GM23248 (cell line): ENCODE data around the gene CPNE6. TPM values are rescaled to one million over a fixed set of nuclear protein-coding genes. Genes with fewer than 3 reads are reported as not detected.

Source experiments
- DNase-seq: peaks from one replicate; pipeline ENCODE4 v3.0.0-alpha.2; 2015
- H2AFZ ChIP-seq: fragments of 200-600 bp; sonication (generic); 2 replicates; pipeline ENCODE4 v1.6.1; 2016; ENCODE audit warnings: antibody characterized with exemption
- H3F3A ChIP-seq: fragments of 200-600 bp; sonication (generic); 2 replicates; pipeline ENCODE4 v1.6.1; 2016; ENCODE audit warnings: mild to moderate bottlenecking, antibody characterized with exemption, mixed run types; ENCODE audit not compliant: insufficient read depth
- H3K27ac ChIP-seq: fragments of 200-600 bp; sonication (generic); 2 replicates; pipeline ENCODE4 v1.5.1; 2016; ENCODE audit warnings: mild to moderate bottlenecking
- H3K27me3 ChIP-seq: fragments of 200-600 bp; sonication (generic); replicated peaks from 2 replicates; pipeline ENCODE4 v1.6.1; 2016; ENCODE audit warnings: mild to moderate bottlenecking; ENCODE audit not compliant: insufficient read depth
- H3K36me3 ChIP-seq: fragments of 200-600 bp; sonication (generic); 2 replicates; pipeline ENCODE4 v1.6.1; 2016; ENCODE audit warnings: low read depth, mild to moderate bottlenecking
- H3K4me1 ChIP-seq: fragments of 200-600 bp; sonication (generic); 2 replicates; pipeline ENCODE4 v1.6.1; 2016; ENCODE audit warnings: mild to moderate bottlenecking; ENCODE audit not compliant: insufficient read depth
- H3K4me2 ChIP-seq: fragments of 200-600 bp; sonication (generic); one replicate; pipeline ENCODE4 v1.6.1; 2016; ENCODE audit warnings: mild to moderate bottlenecking; ENCODE audit not compliant: unreplicated experiment
- H3K4me3 ChIP-seq: fragments of 200-600 bp; sonication (generic); 2 replicates; pipeline ENCODE4 v1.5.1; 2016; ENCODE audit warnings: mild to moderate bottlenecking
- H3K79me2 ChIP-seq: fragments of 200-600 bp; sonication (generic); 2 replicates; pipeline ENCODE4 v1.6.1; 2016; ENCODE audit warnings: mild to moderate bottlenecking; ENCODE audit not compliant: insufficient read depth
- H3K9ac ChIP-seq: fragments of 200-600 bp; sonication (generic); 2 replicates; pipeline ENCODE4 v1.6.1; 2016; ENCODE audit warnings: mild to moderate bottlenecking
- H3K9me2 ChIP-seq: fragments of 200-600 bp; sonication (generic); 2 replicates; pipeline ENCODE4 v1.6.1; 2016; ENCODE audit warnings: mixed run types, mild to moderate bottlenecking, moderate library complexity; ENCODE audit not compliant: insufficient read depth
- H3K9me3 ChIP-seq: fragments of 200-600 bp; sonication (generic); one replicate; pipeline ENCODE4 v1.6.1; 2017; ENCODE audit warnings: low read depth
- H4K20me1 ChIP-seq: fragments of 200-600 bp; sonication (generic); 2 replicates; pipeline ENCODE4 v1.6.0; 2016; ENCODE audit not compliant: insufficient read depth
- EZH2 ChIP-seq: fragments of 200-600 bp; sonication (generic); IDR thresholded peaks from 2 replicates; pipeline ENCODE4 v1.6.1; 2018; ENCODE audit warnings: antibody characterized with exemption, mild to moderate bottlenecking; ENCODE audit not compliant: insufficient read depth, poor library complexity, severe bottlenecking
- EZH2phosphoT487 ChIP-seq: fragments of 200-600 bp; sonication (generic); IDR thresholded peaks from 2 replicates; pipeline ENCODE4 v1.6.1; 2018; ENCODE audit warnings: antibody characterized with exemption, moderate library complexity, mild to moderate bottlenecking, low read depth; ENCODE audit not compliant: insufficient read depth
- WGBS, 2 experiments: methylation state at CpG; one replicate each; pipeline ENCODE4 v1.1.6; 2015 to 2017; ENCODE audit warnings: low lambda C conversion rate in 2 of 2, low coverage in 1 of 2; ENCODE audit errors: missing lambda C conversion rate in 2 of 2; 5-methylcytosine and 5-hydroxymethylcytosine counted together
- in situ Hi-C: fragments of 300-500 bp; cut with MboI; formaldehyde crosslinking; loops from 2 replicates; pipeline ENCODE4 v1.15.0; 2020
- polyA plus RNA-seq: library from polyadenylated mRNA; unstranded; fragments of >200 nt; fragmentation: Nextera tagmentation; extraction: Ambion mirVana; gene quantifications from 2 replicates; pipeline ENCODE4 v1.2.1, GENCODE V29; 2016
- total RNA-seq: library from RNA; depleted of rRNA; stranded (reverse); fragments of >200 nt; shearing (Covaris generic); gene quantifications from 2 replicates; pipeline ENCODE4 v1.2.3, GENCODE V29; 2014

The CPNE6 gene
- total and polyA plus RNA-seq, 2 experiments from 2014 or later, result not detected

DNA sequence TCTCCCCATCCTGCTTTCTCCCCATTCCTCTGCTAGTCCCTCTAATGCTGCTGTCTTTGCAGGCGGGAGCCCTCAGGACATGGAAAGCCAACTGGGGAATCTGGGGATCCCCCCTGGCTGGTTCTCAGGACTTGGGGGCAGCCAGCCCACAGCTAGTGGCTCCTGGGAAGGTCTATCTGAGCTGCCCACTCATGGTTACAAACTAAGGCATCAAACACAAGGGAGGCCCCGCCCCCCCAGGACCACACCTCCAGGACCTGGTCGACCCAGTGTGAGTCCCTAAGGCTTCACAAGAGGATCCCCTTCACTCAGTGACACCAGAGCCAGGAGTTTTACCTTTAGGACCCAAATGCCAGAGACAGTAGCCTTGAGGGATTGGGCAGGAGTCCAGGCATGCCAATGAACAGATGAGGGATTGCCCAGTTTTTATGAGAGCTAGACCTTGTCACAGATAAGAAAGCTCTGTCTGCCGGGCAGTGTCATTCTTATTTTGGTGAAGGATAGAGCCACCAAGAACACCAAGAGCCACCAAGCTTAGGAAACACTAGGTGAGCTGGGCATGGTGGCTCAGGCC lies 8.0 kb upstream of the CPNE6 start:
- WGBS, 2 experiments, result 50 to 53% methylated on average over 4 of the region's 4 CpGs
- DNase-seq, result no peak
- Histone ChIP-seq H3K36me3 (no peaks in the 10 kb centered on the region), H2AFZ (no peak overlapping the region), H3F3A (no peaks in the 10 kb centered on the region), H3K4me1 (no peaks in the 10 kb centered on the region), H3K27me3 (no peaks in the 10 kb centered on the region; the same call in 1 of the 2 replicates), H3K9ac (no peak overlapping the region), H3K9me2 (no peaks in the 10 kb centered on the region), H3K4me3 (no peak overlapping the region), H3K27ac (no peak overlapping the region), H3K9me3 (no peaks in the 10 kb centered on the region), H4K20me1 (no peaks in the 10 kb centered on the region), H3K79me2 (no peaks in the 10 kb centered on the region), H3K4me2 (no peak overlapping the region)
- TF ChIP-seq EZH2 (no peak), EZH2phosphoT487 (no peak)
- in situ Hi-C loops, result no loop called here

- Histone ChIP-seq H3F3A (no peaks in the 10 kb centered on the region), H3K27me3 (no peaks in the 10 kb centered on the region; the same call in 1 of the 2 replicates), H3K9ac (no peak overlapping the region), H3K79me2 (no peaks in the 10 kb centered on the region), H3K9me2 (no peaks in the 10 kb centered on the region), H3K27ac (no peak overlapping the region), H3K4me2 (no peak overlapping the region), H4K20me1 (no peaks in the 10 kb centered on the region), H3K4me1 (no peaks in the 10 kb centered on the region), H3K4me3 (no peak overlapping the region), H3K9me3 (no peaks in the 10 kb centered on the region), H2AFZ (no peak overlapping the region), H3K36me3 (no peaks in the 10 kb centered on the region)
- in situ Hi-C loops, result no loop called here
- TF ChIP-seq EZH2, result no peak
- TF ChIP-seq EZH2phosphoT487, result no peak
- 59 to 65% methylated on average over 7 of the region's 7 CpGs for WGBS, 2 experiments
- DNase-seq, result no peak
Measured at GRCh38 chr14:24064091-24064795, 7.1 kb upstream of the CPNE6 start.

DNA sequence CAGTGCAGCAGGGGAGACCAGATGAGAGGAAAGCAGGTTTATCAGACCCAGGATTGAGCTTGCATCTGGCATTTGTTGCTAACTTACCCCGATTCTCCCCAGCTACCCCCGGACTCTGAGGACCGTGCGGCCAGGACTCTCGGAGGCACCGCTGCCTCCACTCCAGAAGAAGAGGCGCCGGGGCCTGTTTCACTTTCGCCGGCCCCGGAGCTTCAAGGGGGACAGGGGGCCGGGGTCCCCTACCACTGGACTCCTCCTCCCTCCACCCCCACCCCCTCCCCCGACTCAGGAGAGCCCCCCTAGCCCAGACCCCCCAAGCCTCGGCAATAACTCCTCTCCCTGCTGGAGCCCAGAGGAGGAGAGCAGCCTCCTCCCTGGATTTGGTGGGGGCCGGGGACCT lies 6.5 kb upstream of the CPNE6 start:
- Histone ChIP-seq H3K79me2 (no peaks in the 10 kb centered on the region), H3K4me2 (no peak overlapping the region), H3K27me3 (peaks cover 5% of the 10 kb centered on the region), H3K9me3 (no peaks in the 10 kb centered on the region), H2AFZ (no peak overlapping the region), H3F3A (no peaks in the 10 kb centered on the region), H3K4me3 (no peak overlapping the region), H3K27ac (no peak overlapping the region), H3K4me1 (no peaks in the 10 kb centered on the region), H3K9ac (no peak overlapping the region), H3K9me2 (no peaks in the 10 kb centered on the region), H4K20me1 (no peaks in the 10 kb centered on the region), H3K36me3 (no peaks in the 10 kb centered on the region)
- in situ Hi-C loops, result no loop called here
- DNase-seq, result no peak
- no peak for TF ChIP-seq EZH2phosphoT487
- TF ChIP-seq EZH2, result no peak
- 51 to 62% methylated on average over 4 to 14 of the region's 15 CpGs for WGBS, 2 experiments

DNA sequence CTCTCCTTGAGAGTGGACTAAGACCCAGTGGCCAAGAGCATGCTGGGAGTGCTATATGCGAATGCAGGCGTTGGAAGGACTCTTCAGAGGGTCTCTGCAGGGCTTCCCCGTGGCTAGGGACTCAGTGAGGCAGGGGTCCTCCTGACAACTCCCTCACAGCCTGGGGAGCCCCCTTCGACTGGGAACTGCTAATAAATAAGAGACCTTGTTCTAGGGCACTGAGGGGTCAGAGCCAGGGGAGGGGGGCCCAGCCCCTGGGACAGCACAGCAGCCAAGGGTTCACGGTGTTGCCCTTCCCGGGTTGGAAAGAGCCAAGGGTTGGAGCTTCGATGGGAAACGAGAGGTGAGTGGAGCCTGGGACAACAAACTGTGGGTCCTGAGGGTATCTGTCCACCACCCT lies 6.0 kb upstream of the CPNE6 start:
- Histone ChIP-seq H3F3A (no peaks in the 10 kb centered on the region), H3K4me1 (no peaks in the 10 kb centered on the region), H3K27ac (no peak overlapping the region), H3K4me2 (no peak overlapping the region), H3K36me3 (no peaks in the 10 kb centered on the region), H2AFZ (no peak overlapping the region), H3K4me3 (no peak overlapping the region), H3K9ac (no peak overlapping the region), H3K79me2 (no peaks in the 10 kb centered on the region), H3K9me2 (no peaks in the 10 kb centered on the region), H4K20me1 (no peaks in the 10 kb centered on the region), H3K27me3 (peaks cover 9% of the 10 kb centered on the region), H3K9me3 (no peaks in the 10 kb centered on the region)
- 41 to 49% methylated on average over 8 of the region's 8 CpGs for WGBS, 2 experiments
- TF ChIP-seq EZH2, result no peak
- TF ChIP-seq EZH2phosphoT487, result no peak
- DNase-seq, result no peak
- in situ Hi-C loops, result no loop called here
